Dermis blood vessel endothelial cell (primary cell): ENCODE data around the gene GDPD1. TPM values are rescaled to one million over a fixed set of nuclear protein-coding genes. Genes with fewer than 3 reads are reported as not detected.
"Not testable (repeated sequence)": the region's sequence is repeated elsewhere in the genome, so short reads cannot be mapped to it uniquely, and the experiment has no call there.

Source experiments
- DNase-seq: peaks from one replicate; pipeline ENCODE4 v3.0.0; 2010
- total RNA-seq: library from RNA; depleted of rRNA; stranded (reverse); fragments of >200 nt; gene quantifications from 2 replicates; pipeline ENCODE4 v1.2.3, GENCODE V29; 2014

GDPD1 gene
- total RNA-seq, 1 donor from 2014 or later = 3.1 TPM

GRCh38 chr17:59254742-59255141 is 34.4 kb downstream of the GDPD1 start:
- no peak for DNase-seq

GRCh38 chr17:59257101-59257500 is 36.8 kb downstream of the GDPD1 start:
- DNase-seq = no peak

GRCh38 chr17:59260722-59261121 is 40.4 kb downstream of the GDPD1 start:
- DNase-seq = no peak

GRCh38 chr17:59266745-59267144 is 46.4 kb downstream of the GDPD1 start:
- DNase-seq = no peak

GRCh38 chr17:59267776-59268175 is 47.5 kb downstream of the GDPD1 start:
- no peak for DNase-seq

GRCh38 chr17:59275618-59276017 is 55.3 kb downstream of the GDPD1 start:
- no peak for DNase-seq

- DNase-seq = no peak
Measured at GRCh38 chr17:59277031-59277430, 56.7 kb downstream of the GDPD1 start.

- no peak for DNase-seq
Measured at GRCh38 chr17:59278406-59278805, 58.1 kb downstream of the GDPD1 start.

GRCh38 chr17:59284317-59284716 is 64.0 kb downstream of the GDPD1 start:
- peak; percentile 42 for DNase-seq

- peak; percentile 95 for DNase-seq
Measured at GRCh38 chr17:59287452-59287851, 67.1 kb downstream of the GDPD1 start.

- DNase-seq = peak; percentile 74
Measured at GRCh38 chr17:59287891-59288290, 67.6 kb downstream of the GDPD1 start.

- DNase-seq = no peak
Measured at GRCh38 chr17:59289981-59290301, 69.6 kb downstream of the GDPD1 start.

- not testable (repeated sequence) for DNase-seq
Measured at GRCh38 chr17:59290302-59290998, 70.1 kb downstream of the GDPD1 start.

GRCh38 chr17:59292174-59292523 is 71.8 kb downstream of the GDPD1 start:
- peak; percentile 60 for DNase-seq

- DNase-seq = no peak
Measured at GRCh38 chr17:59296190-59296589, 75.9 kb downstream of the GDPD1 start.

- no peak for DNase-seq
Measured at GRCh38 chr17:59298521-59298920, 78.2 kb downstream of the GDPD1 start.

GRCh38 chr17:59299400-59300092 is 79.2 kb downstream of the GDPD1 start:
- DNase-seq = peak; percentile 23

- no peak for DNase-seq
Measured at GRCh38 chr17:59300941-59301340, 80.6 kb downstream of the GDPD1 start.

GRCh38 chr17:59304811-59305210 is 84.5 kb downstream of the GDPD1 start:
- no peak for DNase-seq

- DNase-seq = no peak
Measured at GRCh38 chr17:59310263-59310920, 90.1 kb downstream of the GDPD1 start.

GRCh38 chr17:59311051-59311468 is 90.7 kb downstream of the GDPD1 start:
- DNase-seq = peak; percentile 82

GRCh38 chr17:59311521-59311920 is 91.2 kb downstream of the GDPD1 start:
- not testable (repeated sequence) for DNase-seq

GRCh38 chr17:59315866-59316265 is 95.6 kb downstream of the GDPD1 start:
- DNase-seq = no peak
